GM12878 (cell line): Measurements from ENCODE around the gene SOX9. TPM values are rescaled to one million over a fixed set of nuclear protein-coding genes. Genes with fewer than 3 reads are reported as not detected.

Experiments used
- ATAC-seq: fragments of 200-7000 bp; cut with Tn5 transposase; 3 replicates; pipeline ENCODE4 v1.9.1; 2020; ENCODE audit warnings: mild to moderate bottlenecking, moderate library complexity
- BruUV-seq: library from RNA; stranded (reverse); fragments of 400-500 nt; replicated peaks from 2 replicates; lab custom pipeline; 2021; lab: Mats Ljungman, UMichigan
- CTCF ChIA-PET: fragments of 300-600 bp; sonication (Branson Sonifier 250); formaldehyde crosslinking; extraction: SDS; loops from one replicate; lab custom pipeline; 2021; ENCODE audit warnings: inconsistent platforms; lab: Yijun Ruan, JAX
- POLR2A ChIA-PET: fragments of 350-600 bp; formaldehyde crosslinking; extraction: SDS; loops from one replicate; lab custom pipeline; 2021; ENCODE audit warnings: inconsistent platforms; lab: Charles Lee
- RAD21 ChIA-PET: fragments of 300-600 bp; sonication (Branson Sonifier 250); formaldehyde crosslinking; loops from one replicate; lab custom pipeline; 2023; ENCODE audit warnings: antibody characterized with exemption; ENCODE audit not compliant: unreplicated experiment; lab: Charles Lee
- SMC1A ChIA-PET: fragments of 300-600 bp; sonication (Branson Sonifier 250); formaldehyde crosslinking; loops from one replicate; lab custom pipeline; 2023; ENCODE audit not compliant: unreplicated experiment, uncharacterized antibody; lab: Charles Lee
- DNase-seq: peaks from one replicate; pipeline ENCODE4 v3.0.0-alpha.2; 2011; ENCODE audit warnings: low read depth, low spot score
- FAIRE-seq: peaks from 3 replicates; lab custom pipeline; 2011; peaks lifted over from hg19 to GRCh38; lab: Jason Lieb, UNC
- H2AFZ ChIP-seq: 2 replicates; pipeline ENCODE4 v1.6.0; 2011; ENCODE audit warnings: low read depth, low read length, control low read depth; ENCODE audit not compliant: control insufficient read depth
- H3K27ac ChIP-seq: 2 replicates; pipeline ENCODE4 v1.5.1; 2011; ENCODE audit warnings: control low read depth; ENCODE audit not compliant: control insufficient read depth, insufficient read depth
- H3K27me3 ChIP-seq, 2 experiments: replicated peaks in 1 of 2; 2 replicates each; pipeline versions ENCODE4 v1.6.0 to v1.6.1; 2011; ENCODE audit warnings: low read length in 1 of 2; ENCODE audit not compliant: control insufficient read depth in 2 of 2, insufficient read depth in 2 of 2
- H3K36me3 ChIP-seq, 2 experiments: 2 replicates each; pipeline ENCODE4 v1.5.1; 2011; ENCODE audit warnings: low read length in 1 of 2; ENCODE audit not compliant: control insufficient read depth in 2 of 2, insufficient read depth in 2 of 2
- H3K4me1 ChIP-seq: 2 replicates; pipeline ENCODE4 v1.6.1; 2011; ENCODE audit warnings: mild to moderate bottlenecking, low read length, moderate library complexity, mixed read lengths; ENCODE audit not compliant: control insufficient read depth, insufficient read depth
- H3K4me2 ChIP-seq: 2 replicates; pipeline ENCODE4 v1.6.0; 2011; ENCODE audit warnings: control low read depth; ENCODE audit not compliant: control insufficient read depth, insufficient read depth
- H3K4me3 ChIP-seq: fragments of 200-600 bp; sonication (generic); 2 replicates; pipeline ENCODE4 v1.5.1; 2016
- H3K79me2 ChIP-seq: 2 replicates; pipeline ENCODE4 v1.6.0; 2011; ENCODE audit warnings: low read length; ENCODE audit not compliant: control insufficient read depth, insufficient read depth
- H3K9ac ChIP-seq: 2 replicates; pipeline ENCODE4 v1.8.0; 2011; ENCODE audit warnings: low read length, control low read depth, mixed read lengths; ENCODE audit not compliant: control insufficient read depth, insufficient read depth
- H3K9me3 ChIP-seq: replicated peaks from 3 replicates; pipeline ENCODE4 v1.5.1; 2011; ENCODE audit warnings: mild to moderate bottlenecking, low read length; ENCODE audit not compliant: control insufficient read depth, insufficient read depth
- H4K20me1 ChIP-seq: 2 replicates; pipeline ENCODE4 v1.6.0; 2011; ENCODE audit not compliant: control insufficient read depth, insufficient read depth
- BACH1 ChIP-seq: fragments of 450-650 bp; IDR thresholded peaks from 2 replicates; pipeline ENCODE4 v1.6.1; 2017; ENCODE audit warnings: mild to moderate bottlenecking, borderline replicate concordance
- BCL3 ChIP-seq: IDR thresholded peaks from 2 replicates; pipeline ENCODE4 v1.6.1; 2011; ENCODE audit warnings: borderline replicate concordance, low read depth, mild to moderate bottlenecking, moderate library complexity, low read length; ENCODE audit not compliant: insufficient read depth, poor library complexity, severe bottlenecking
- BMI1 ChIP-seq: fragments of 450-650 bp; IDR thresholded peaks from 2 replicates; pipeline ENCODE4 v1.6.1; 2016; ENCODE audit warnings: mild to moderate bottlenecking, moderate library complexity, borderline replicate concordance
- CHD2 ChIP-seq: IDR thresholded peaks from 2 replicates; pipeline ENCODE4 v1.6.1; 2011; ENCODE audit warnings: low read depth, low read length, improper control_type of control experiment, borderline replicate concordance
- EED ChIP-seq: sonication (generic); IDR thresholded peaks from 2 replicates; pipeline ENCODE4 v1.6.1; 2016; ENCODE audit warnings: antibody characterized with exemption, low read depth
- EGR1 ChIP-seq, 2 experiments: IDR thresholded peaks; 1 replicate in 1 of 2; 2 replicates in 1 of 2; pipeline ENCODE4 v1.6.1; 2011 to 2012; ENCODE audit warnings: low read depth in 2 of 2, low read length in 2 of 2, borderline replicate concordance in 1 of 2, mild to moderate bottlenecking in 1 of 2, moderate library complexity in 1 of 2
- HDAC6 ChIP-seq: fragments of 200-600 bp; sonication (generic); IDR thresholded peaks from one replicate; pipeline ENCODE4 v1.8.0; 2017; ENCODE audit warnings: antibody characterized with exemption; ENCODE audit not compliant: unreplicated experiment
- HDGF ChIP-seq: fragments of 450-650 bp; IDR thresholded peaks from 2 replicates; pipeline ENCODE4 v1.6.1; 2016; ENCODE audit warnings: antibody characterized with exemption
- IKZF1 ChIP-seq: fragments of 450-650 bp; conservative IDR thresholded peaks from 2 replicates; pipeline ENCODE4 v1.6.1; 2017; ENCODE audit warnings: antibody characterized with exemption, mild to moderate bottlenecking
- PML ChIP-seq: IDR thresholded peaks from 2 replicates; pipeline ENCODE4 v1.6.1; 2012; ENCODE audit warnings: low read length, inconsistent platforms
- POU2F2 ChIP-seq: IDR thresholded peaks from 3 replicates; pipeline ENCODE4 v1.6.1; 2011; ENCODE audit warnings: low read depth, mild to moderate bottlenecking, low read length, borderline replicate concordance
- RELB ChIP-seq: fragments of 450-650 bp; IDR thresholded peaks from 2 replicates; pipeline ENCODE4 v1.6.1; 2017; ENCODE audit warnings: low read depth, mild to moderate bottlenecking, moderate library complexity
- RUNX3 ChIP-seq: IDR thresholded peaks from 2 replicates; pipeline ENCODE4 v1.6.1; 2012; ENCODE audit warnings: low read length, inconsistent platforms
- TBL1XR1 ChIP-seq: IDR thresholded peaks from 2 replicates; pipeline ENCODE4 v1.6.1; 2012; ENCODE audit warnings: low read depth, low read length, improper control_type of control experiment
- ZNF24 ChIP-seq: fragments of 450-650 bp; IDR thresholded peaks from 2 replicates; pipeline ENCODE4 v1.6.1; 2017; ENCODE audit warnings: antibody characterized with exemption, mild to moderate bottlenecking
- ZNF384 ChIP-seq: IDR thresholded peaks from 2 replicates; pipeline ENCODE4 v1.6.1; 2012; ENCODE audit warnings: low read depth, mild to moderate bottlenecking, low read length, improper control_type of control experiment, borderline replicate concordance
- ZSCAN29 ChIP-seq: fragments of 450-650 bp; IDR thresholded peaks from 2 replicates; pipeline ENCODE4 v1.6.1; 2017; ENCODE audit warnings: mild to moderate bottlenecking, moderate library complexity
- WGBS: methylation state at CpG from one replicate; pipeline ENCODE4 v1.1.6; 2016; ENCODE audit warnings: low lambda C conversion rate; ENCODE audit not compliant: insufficient replicate concordance, insufficient coverage; ENCODE audit errors: missing lambda C conversion rate; 5-methylcytosine and 5-hydroxymethylcytosine counted together
- in situ Hi-C: fragments of 300-500 bp; cut with MboI; formaldehyde crosslinking; loops from 9 replicates; pipeline ENCODE4 v1.14.3; 2018; ENCODE audit warnings: mixed read lengths
- intact Hi-C: fragments of 100-400 bp; cut with micrococcal nuclease; formaldehyde crosslinking; loops from one replicate; pipeline ENCODE4 v1.14.2; 2022; ENCODE audit not compliant: unreplicated experiment
- polyA plus RNA-seq, 11 experiments: library from polyadenylated mRNA; depleted of rRNA in 4 of 11; unstranded in 6 of 11; stranded (reverse) in 5 of 11; fragments of >200 nt; fragmentation: Nextera tagmentation in 4 of 11; fragmentation: Illumina TruSeq in 1 of 11; extraction: Ambion mirVana in 4 of 11; extraction: Trizol in 1 of 11; gene quantifications; 1 replicate in 1 of 11; 2 replicates in 10 of 11; pipeline versions ENCODE4 v1.2.1 to v1.2.3, GENCODE V29; 2011 to 2016; ENCODE audit warnings: inconsistent platforms in 2 of 11, missing spikeins in 2 of 11, low read depth in 1 of 11
- total RNA-seq, 4 experiments: library from RNA; depleted of rRNA in 3 of 4; stranded (reverse); fragments of >200 nt in 3 of 4; fragmentation: Illumina TruSeq in 1 of 4; extraction: Trizol in 1 of 4; gene quantifications; 2 replicates each; pipeline versions ENCODE4 v1.2.1 to v1.2.3, GENCODE V29; 2013 to 2021

Gene SOX9
- total and polyA plus RNA-seq, 10 of the 15 experiments (the other 5 are each of a cell fraction or from before 2014, with no cell fraction given), result 1.2 to 19.0 (median 5.5) TPM

DNA sequence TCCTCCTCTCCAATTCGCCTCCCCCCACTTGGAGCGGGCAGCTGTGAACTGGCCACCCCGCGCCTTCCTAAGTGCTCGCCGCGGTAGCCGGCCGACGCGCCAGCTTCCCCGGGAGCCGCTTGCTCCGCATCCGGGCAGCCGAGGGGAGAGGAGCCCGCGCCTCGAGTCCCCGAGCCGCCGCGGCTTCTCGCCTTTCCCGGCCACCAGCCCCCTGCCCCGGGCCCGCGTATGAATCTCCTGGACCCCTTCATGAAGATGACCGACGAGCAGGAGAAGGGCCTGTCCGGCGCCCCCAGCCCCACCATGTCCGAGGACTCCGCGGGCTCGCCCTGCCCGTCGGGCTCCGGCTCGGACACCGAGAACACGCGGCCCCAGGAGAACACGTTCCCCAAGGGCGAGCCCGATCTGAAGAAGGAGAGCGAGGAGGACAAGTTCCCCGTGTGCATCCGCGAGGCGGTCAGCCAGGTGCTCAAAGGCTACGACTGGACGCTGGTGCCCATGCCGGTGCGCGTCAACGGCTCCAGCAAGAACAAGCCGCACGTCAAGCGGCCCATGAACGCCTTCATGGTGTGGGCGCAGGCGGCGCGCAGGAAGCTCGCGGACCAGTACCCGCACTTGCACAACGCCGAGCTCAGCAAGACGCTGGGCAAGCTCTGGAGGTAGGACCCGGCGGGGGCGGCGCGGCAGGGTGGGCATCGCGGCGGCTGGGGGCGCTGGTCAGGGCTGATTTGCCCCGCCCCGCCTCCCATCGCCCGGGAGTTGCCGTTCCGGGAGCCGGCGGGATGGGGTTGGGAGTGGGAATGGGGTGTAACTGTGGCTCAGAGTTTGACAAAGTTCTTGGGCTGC, 567 bp downstream of the SOX9 start (continued):
- TF ChIP-seq BCL3 (no peak), EED (peak; percentile 76), POU2F2 (no peak), TBL1XR1 (no peak), HDAC6 (no peak), ZSCAN29 (no peak), HDGF (no peak)
- TF ChIP-seq, all 136 proteins: peak for 17

DNA sequence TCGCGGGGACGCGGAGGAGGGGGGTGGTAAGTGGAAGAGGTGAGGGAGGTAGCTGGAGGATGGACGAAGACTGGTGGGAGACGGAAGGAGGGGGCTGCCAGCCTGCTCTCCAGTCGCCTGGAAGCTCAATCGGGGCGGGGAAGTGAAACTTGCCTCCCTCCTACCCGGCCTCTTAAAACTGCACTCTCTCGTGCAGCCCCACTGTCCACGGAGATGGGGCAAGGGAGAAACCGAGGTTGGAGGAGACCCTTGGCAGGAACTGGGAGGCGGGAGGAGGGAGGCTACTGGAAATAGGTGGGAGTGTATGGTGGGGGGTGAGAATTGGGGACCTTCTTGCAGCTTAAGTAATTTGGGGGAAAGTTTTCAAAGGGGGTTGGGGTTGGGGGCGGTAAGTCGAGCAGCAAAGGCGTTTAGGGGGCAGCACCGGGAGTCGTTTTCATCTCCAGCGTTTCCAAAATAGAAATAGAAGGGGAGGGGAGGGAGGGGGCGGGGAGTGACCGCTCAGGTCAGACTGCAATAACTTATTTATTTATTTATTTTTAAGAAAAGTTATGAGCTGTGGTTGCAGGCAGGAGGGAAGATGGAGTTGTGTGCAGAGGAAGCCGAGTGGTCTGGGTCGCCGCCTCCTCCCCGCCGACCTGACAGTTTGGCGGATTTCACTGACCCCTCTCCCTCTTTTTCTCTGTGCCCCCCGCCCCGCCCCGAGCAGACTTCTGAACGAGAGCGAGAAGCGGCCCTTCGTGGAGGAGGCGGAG, 1.4 kb downstream of the SOX9 start:
- 6% methylated on average over 22 of the region's 36 CpGs for WGBS
- H3K27me3 ChIP-seq, result peaks cover 8 to 17% of the 10 kb centered on the region in 2 experiments
- 0 out of 2 replicates have a peak, but pooled peaks have one; percentile 3 for TF ChIP-seq BMI1
- TF ChIP-seq PML, result no peak
- TF ChIP-seq HDAC6, result no peak
- TF ChIP-seq EGR1 (IDR thresholded peaks at IDR 0.05; ENCODE audit: borderline replicate concordance in 1 of 2, low read depth in 2 of 2, low read length in 2 of 2), result no peak
- no peak for TF ChIP-seq ZNF24
- TF ChIP-seq CHD2, result 0 out of 2 replicates have a peak, but pooled peaks have one; percentile 7
- TF ChIP-seq RELB, result peak; percentile 48; the same call in 1 of the 2 replicates
- 0 out of 2 replicates have a peak, but pooled peaks have one; percentile 4 for TF ChIP-seq RUNX3
- TF ChIP-seq IKZF1, result peak; percentile 22; the same call in 1 of the 2 replicates
- 0 out of 2 replicates have a peak, but pooled peaks have one; percentile 4 for TF ChIP-seq BACH1
- no peak; the same call in 1 of the 2 replicates for TF ChIP-seq ZNF384

More for the DNA sequence above, 1.4 kb downstream of the SOX9 start:
- peaks cover 5% of the 10 kb centered on the region for H3K4me1 ChIP-seq
- peaks cover 3 to 5% of the 10 kb centered on the region in 2 experiments; a peak in 3 of 4 replicates for H3K36me3 ChIP-seq
- ChIA-PET CTCF (interaction anchor here (0.7 to 4.7 kb wide), 8 partner anchors 88 to 649 kb away, joined by 3 to 27 read pairs (median 6); no protein-coding TSS in a partner anchor), RAD21 (interaction anchor here (0.6 to 6.8 kb wide), 11 partner anchors 92 to 417 kb away, joined by 3 to 64 read pairs (median 17); no protein-coding TSS in a partner anchor), SMC1A (interaction anchor here (0.7 to 3.0 kb wide), 14 partner anchors 90 to 435 kb away, joined by 3 to 16 read pairs (median 8); no protein-coding TSS in a partner anchor), POLR2A (interaction anchor here (0.5 to 1.8 kb wide), 9 partner anchors 92 to 1187 kb away, joined by 3 to 8 read pairs (median 4); no protein-coding TSS in a partner anchor)
- no peaks in the 10 kb centered on the region for H4K20me1 ChIP-seq
- H3K9ac ChIP-seq, result peak overlapping the region; percentile 64
- in situ Hi-C loops (loop anchor here (10.0 kb wide), 2 partner anchors 303 to 393 kb away; no protein-coding TSS in a partner anchor), intact Hi-C loops (loop anchor here (5.0 kb wide), 2 partner anchors 285 to 395 kb away; no protein-coding TSS in a partner anchor)
- BruUV-seq, result no TSS peak
- H3K9me3 ChIP-seq, result no peaks in the 10 kb centered on the region
- no peak for DNase-seq
- H2AFZ ChIP-seq, result peak overlapping the region; percentile 4; the same call in 1 of the 2 replicates
- H3K4me2 ChIP-seq, result peak overlapping the region; percentile 62
- H3K4me3 ChIP-seq, result peak overlapping the region; percentile 84
- H3K27ac ChIP-seq, result peak overlapping the region; percentile 44; the same call in 1 of the 2 replicates
- FAIRE-seq, result no peak
- peak; percentile 24 for ATAC-seq
- peaks cover 25% of the 10 kb centered on the region for H3K79me2 ChIP-seq
